ENCODE measurements around the gene USP40.

USP40 gene

GRCh38 chr2:233471291-233472035, 95.1 kb downstream of the USP40 start:
- no peak overlapping the region for H3K4me3 ChIP-seq (ENCODE audit: low read length)
- no peak overlapping the region for H3K4me2 ChIP-seq (ENCODE audit: low read length)
- H3K9me3 ChIP-seq (replicated peaks; ENCODE audit: low read length), result no peaks in the 10 kb centered on the region
- no peaks in the 10 kb centered on the region for H3K27me3 ChIP-seq (ENCODE audit: control insufficient read depth, insufficient read depth, low read length)
- no peak overlapping the region for H3K9ac ChIP-seq (ENCODE audit: low read depth, low read length)
- peaks cover 15% of the 10 kb centered on the region for H3K36me3 ChIP-seq (ENCODE audit: insufficient read depth, low read length)
- peaks cover 7% of the 10 kb centered on the region for H3K4me1 ChIP-seq (ENCODE audit: control insufficient read depth, insufficient read depth, low read length)

GRCh38 chr2:233470839-233471238, 95.7 kb downstream of the USP40 start:
- H3K9ac ChIP-seq (ENCODE audit: low read depth, low read length), result no peak overlapping the region
- H3K36me3 ChIP-seq (ENCODE audit: insufficient read depth, low read length), result peaks cover 15% of the 10 kb centered on the region

GRCh38 chr2:233470011-233470687, 96.4 kb downstream of the USP40 start:
- Histone ChIP-seq H3K27me3 (ENCODE audit: control insufficient read depth, insufficient read depth, low read length) (no peaks in the 10 kb centered on the region), H3K4me1 (ENCODE audit: control insufficient read depth, insufficient read depth, low read length) (peaks cover 7% of the 10 kb centered on the region), H3K9me3 (replicated peaks; ENCODE audit: low read length) (no peaks in the 10 kb centered on the region), H3K4me2 (ENCODE audit: low read length) (no peak overlapping the region), H3K4me3 (ENCODE audit: low read length) (no peak overlapping the region), H3K9ac (ENCODE audit: low read depth, low read length) (no peak overlapping the region), H3K36me3 (ENCODE audit: insufficient read depth, low read length) (peaks cover 15% of the 10 kb centered on the region)

More at GRCh38 chr2:233470839-233471238, 95.7 kb downstream of the USP40 start:
- H3K27me3 ChIP-seq (ENCODE audit: control insufficient read depth, insufficient read depth, low read length), result no peaks in the 10 kb centered on the region
- no peak overlapping the region for H3K4me2 ChIP-seq (ENCODE audit: low read length)
- peaks cover 7% of the 10 kb centered on the region for H3K4me1 ChIP-seq (ENCODE audit: control insufficient read depth, insufficient read depth, low read length)
- no peak overlapping the region for H3K4me3 ChIP-seq (ENCODE audit: low read length)
- H3K9me3 ChIP-seq (replicated peaks; ENCODE audit: low read length), result no peaks in the 10 kb centered on the region

- no peaks in the 10 kb centered on the region for H3K9me3 ChIP-seq (replicated peaks; ENCODE audit: low read length)
- H3K4me3 ChIP-seq (ENCODE audit: low read length), result no peak overlapping the region
- H3K4me1 ChIP-seq (ENCODE audit: control insufficient read depth, insufficient read depth, low read length), result peaks cover 7% of the 10 kb centered on the region
- peaks cover 15% of the 10 kb centered on the region for H3K36me3 ChIP-seq (ENCODE audit: insufficient read depth, low read length)
- no peaks in the 10 kb centered on the region for H3K27me3 ChIP-seq (ENCODE audit: control insufficient read depth, insufficient read depth, low read length)
- no peak overlapping the region for H3K9ac ChIP-seq (ENCODE audit: low read depth, low read length)
- no peak overlapping the region for H3K4me2 ChIP-seq (ENCODE audit: low read length)
These were observed 97.1 kb downstream of the USP40 start for GRCh38 chr2:233469261-233470010.

- Histone ChIP-seq H3K27me3 (ENCODE audit: control insufficient read depth, insufficient read depth, low read length) (no peaks in the 10 kb centered on the region), H3K4me3 (ENCODE audit: low read length) (no peak overlapping the region), H3K36me3 (ENCODE audit: insufficient read depth, low read length) (peaks cover 16% of the 10 kb centered on the region), H3K4me2 (ENCODE audit: low read length) (no peak overlapping the region), H3K9me3 (replicated peaks; ENCODE audit: low read length) (no peaks in the 10 kb centered on the region), H3K9ac (ENCODE audit: low read depth, low read length) (no peak overlapping the region), H3K4me1 (ENCODE audit: control insufficient read depth, insufficient read depth, low read length) (peaks cover 7% of the 10 kb centered on the region)
These were observed 97.9 kb downstream of the USP40 start for GRCh38 chr2:233468741-233469110.

- Histone ChIP-seq H3K9ac (ENCODE audit: low read depth, low read length) (no peak overlapping the region), H3K4me1 (ENCODE audit: control insufficient read depth, insufficient read depth, low read length) (peaks cover 7% of the 10 kb centered on the region), H3K4me2 (ENCODE audit: low read length) (no peak overlapping the region), H3K27me3 (ENCODE audit: control insufficient read depth, insufficient read depth, low read length) (no peaks in the 10 kb centered on the region), H3K4me3 (ENCODE audit: low read length) (no peak overlapping the region), H3K9me3 (replicated peaks; ENCODE audit: low read length) (no peaks in the 10 kb centered on the region), H3K36me3 (ENCODE audit: insufficient read depth, low read length) (peaks cover 18% of the 10 kb centered on the region)
These were observed 98.4 kb downstream of the USP40 start for GRCh38 chr2:233468047-233468740.

GRCh38 chr2:233466991-233467603, 99.5 kb downstream of the USP40 start:
- no peaks in the 10 kb centered on the region for H3K27me3 ChIP-seq (ENCODE audit: control insufficient read depth, insufficient read depth, low read length)

GRCh38 chr2:233464531-233465240, 101.9 kb downstream of the USP40 start:
- Histone ChIP-seq H3K9me3 (replicated peaks; ENCODE audit: low read length) (no peaks in the 10 kb centered on the region), H3K4me3 (ENCODE audit: low read length) (no peak overlapping the region), H3K4me1 (ENCODE audit: control insufficient read depth, insufficient read depth, low read length) (peaks cover 3% of the 10 kb centered on the region), H3K36me3 (ENCODE audit: insufficient read depth, low read length) (peaks cover 14% of the 10 kb centered on the region), H3K9ac (ENCODE audit: low read depth, low read length) (no peak overlapping the region), H3K4me2 (ENCODE audit: low read length) (no peak overlapping the region), H3K27me3 (ENCODE audit: control insufficient read depth, insufficient read depth, low read length) (no peaks in the 10 kb centered on the region)

More at GRCh38 chr2:233466991-233467603, 99.5 kb downstream of the USP40 start:
- H3K4me3 ChIP-seq (ENCODE audit: low read length), result no peak overlapping the region
- H3K9me3 ChIP-seq (replicated peaks; ENCODE audit: low read length), result no peaks in the 10 kb centered on the region
- H3K36me3 ChIP-seq (ENCODE audit: insufficient read depth, low read length), result peaks cover 15% of the 10 kb centered on the region
- H3K4me1 ChIP-seq (ENCODE audit: control insufficient read depth, insufficient read depth, low read length), result peaks cover 7% of the 10 kb centered on the region
- no peak overlapping the region for H3K9ac ChIP-seq (ENCODE audit: low read depth, low read length)
- no peak overlapping the region for H3K4me2 ChIP-seq (ENCODE audit: low read length)

- no peak overlapping the region for H3K4me3 ChIP-seq (ENCODE audit: low read length)
- no peaks in the 10 kb centered on the region for H3K27me3 ChIP-seq (ENCODE audit: control insufficient read depth, insufficient read depth, low read length)
- no peaks in the 10 kb centered on the region for H3K9me3 ChIP-seq (replicated peaks; ENCODE audit: low read length)
- no peak overlapping the region for H3K9ac ChIP-seq (ENCODE audit: low read depth, low read length)
- peaks cover 13% of the 10 kb centered on the region for H3K36me3 ChIP-seq (ENCODE audit: insufficient read depth, low read length)
- H3K4me2 ChIP-seq (ENCODE audit: low read length), result no peak overlapping the region
- H3K4me1 ChIP-seq (ENCODE audit: control insufficient read depth, insufficient read depth, low read length), result no peaks in the 10 kb centered on the region
These were observed 102.5 kb downstream of the USP40 start for GRCh38 chr2:233464056-233464455.

- H3K9me3 ChIP-seq (replicated peaks; ENCODE audit: low read length), result no peaks in the 10 kb centered on the region
- H3K4me3 ChIP-seq (ENCODE audit: low read length), result no peak overlapping the region
- no peak overlapping the region for H3K9ac ChIP-seq (ENCODE audit: low read depth, low read length)
- no peaks in the 10 kb centered on the region for H3K27me3 ChIP-seq (ENCODE audit: control insufficient read depth, insufficient read depth, low read length)
- no peaks in the 10 kb centered on the region for H3K4me1 ChIP-seq (ENCODE audit: control insufficient read depth, insufficient read depth, low read length)
- H3K36me3 ChIP-seq (ENCODE audit: insufficient read depth, low read length), result peaks cover 14% of the 10 kb centered on the region
- no peak overlapping the region for H3K4me2 ChIP-seq (ENCODE audit: low read length)
These were observed 103.0 kb downstream of the USP40 start for GRCh38 chr2:233463586-233463985.

Data from skeletal muscle satellite cell (primary cell).